Natural killer cell (primary cell): Measurements from ENCODE around the gene SOCS7. TPM values are rescaled to one million over a fixed set of nuclear protein-coding genes. Genes with fewer than 3 reads are reported as not detected.

ENCODE experiments used
- ATAC-seq, 3 donors: fragments of 150-1000 bp in 2 of 3; fragments of 200-7000 bp in 1 of 3; cut with Tn5 transposase; 1 replicate in 1 of 3; 2 replicates in 2 of 3; pipeline ENCODE4 v1.10.0; 2021; ENCODE audit warnings: mild to moderate bottlenecking in 2 of 3, moderate library complexity in 2 of 3
- DNase-seq, 2 donors: peaks; one replicate each; pipeline versions ENCODE4 v3.0.0 to v3.0.0-alpha.2; 2013 to 2021; ENCODE audit warnings: mixed read lengths in 1 of 2
- H3K27ac ChIP-seq: one replicate; pipeline ENCODE4 v1.5.1; 2013; ENCODE audit warnings: mild to moderate bottlenecking, low read length
- H3K27me3 ChIP-seq: one replicate; pipeline ENCODE4 v1.6.1; 2013; ENCODE audit warnings: low read length; ENCODE audit not compliant: control insufficient read depth, insufficient read depth
- H3K36me3 ChIP-seq: one replicate; pipeline ENCODE4 v1.6.1; 2013; ENCODE audit warnings: low read length; ENCODE audit not compliant: control insufficient read depth, insufficient read depth
- H3K4me1 ChIP-seq: one replicate; pipeline ENCODE4 v1.6.1; 2013; ENCODE audit warnings: low read length; ENCODE audit not compliant: control insufficient read depth, insufficient read depth
- H3K4me3 ChIP-seq: one replicate; pipeline ENCODE4 v1.5.1; 2013; ENCODE audit warnings: low read length
- H3K9me3 ChIP-seq: one replicate; pipeline ENCODE4 v1.6.1; 2013; ENCODE audit warnings: low read length; ENCODE audit not compliant: control insufficient read depth, insufficient read depth
- H3K27ac Mint-ChIP-seq, 2 donors: one replicate each; pipeline ENCODE4 v1.8.0; 2022; ENCODE audit warnings: mild to moderate bottlenecking in 2 of 2, mixed read lengths in 2 of 2, moderate library complexity in 1 of 2
- H3K27me3 Mint-ChIP-seq, 2 donors: one replicate each; pipeline ENCODE4 v1.8.0; 2022; ENCODE audit warnings: low read depth in 2 of 2, mixed read lengths in 2 of 2
- H3K36me3 Mint-ChIP-seq: one replicate; pipeline ENCODE4 v1.8.0; 2022; ENCODE audit warnings: mixed read lengths
- H3K4me1 Mint-ChIP-seq, 2 donors: one replicate each; pipeline ENCODE4 v1.8.0; 2022; ENCODE audit warnings: mixed read lengths in 2 of 2
- H3K4me3 Mint-ChIP-seq: one replicate; pipeline ENCODE4 v1.8.0; 2022; ENCODE audit warnings: mild to moderate bottlenecking, moderate library complexity, mixed read lengths
- H3K9me3 Mint-ChIP-seq, 2 donors: one replicate each; pipeline ENCODE4 v1.8.0; 2022; ENCODE audit warnings: mixed read lengths in 2 of 2
- WGBS: methylation state at CpG from one replicate; pipeline ENCODE4 v1.1.7; 2013; ENCODE audit warnings: missing lambda C conversion rate; ENCODE audit not compliant: insufficient coverage; 5-methylcytosine and 5-hydroxymethylcytosine counted together
- intact Hi-C: fragments of 100-400 bp; cut with micrococcal nuclease; formaldehyde crosslinking; loops from one replicate; pipeline ENCODE4 v1.14.2; 2022
- total RNA-seq, 4 donors: library from RNA; stranded (reverse); fragments of 120-200 nt in 1 of 4; gene quantifications; one replicate each; pipeline versions ENCODE4 v1.2.3 to v1.2.4, GENCODE V29; 2013 to 2022
- TF ChIP-seq, protein P1 (sequence below): fragments of 200-600 bp; IDR thresholded peaks from one replicate; pipeline ENCODE4 v1.8.0; 2022; ENCODE audit warnings: antibody characterized with exemption

The SOCS7 gene
- total RNA-seq, 3 donors from 2014 or later (not counting 1 experiment from before 2014, with no cell fraction given) = 13.6 to 31.8 (median 21.2) TPM

DNA sequence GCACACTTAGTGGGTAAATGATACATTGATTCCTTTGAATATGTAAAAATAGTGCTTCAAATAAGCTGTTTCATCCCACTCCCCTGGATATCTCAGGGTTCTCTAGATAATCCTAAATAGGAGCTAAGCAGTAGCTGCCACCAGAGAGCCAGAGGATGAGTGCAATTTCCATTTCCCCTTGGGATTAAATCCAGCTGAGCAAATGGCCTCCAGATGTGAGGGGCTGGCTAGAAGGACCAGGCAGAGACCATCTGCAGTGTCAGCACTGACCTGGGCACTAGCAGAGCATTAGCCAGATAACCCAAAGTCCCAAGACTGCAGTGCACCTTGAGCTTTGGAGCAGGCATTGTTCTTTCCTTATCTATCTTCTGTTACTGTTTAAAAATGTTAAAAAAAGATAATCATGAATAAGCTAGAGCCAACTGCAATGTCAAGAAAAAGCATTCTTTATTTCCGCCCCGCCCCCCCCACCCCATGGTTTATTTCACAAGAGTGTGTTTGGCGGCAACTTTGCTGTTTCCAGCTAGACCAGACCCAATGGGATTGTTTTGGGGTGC, 27.4 kb upstream of the SOCS7 start:
- H3K36me3 ChIP-seq = peaks cover 19% of the 10 kb centered on the region
- intact Hi-C loops = no loop called here
- H3K4me1 Mint-ChIP-seq = peaks cover 0 to 5% of the 10 kb centered on the region in 2 donors
- TF ChIP-seq, protein P1, sequence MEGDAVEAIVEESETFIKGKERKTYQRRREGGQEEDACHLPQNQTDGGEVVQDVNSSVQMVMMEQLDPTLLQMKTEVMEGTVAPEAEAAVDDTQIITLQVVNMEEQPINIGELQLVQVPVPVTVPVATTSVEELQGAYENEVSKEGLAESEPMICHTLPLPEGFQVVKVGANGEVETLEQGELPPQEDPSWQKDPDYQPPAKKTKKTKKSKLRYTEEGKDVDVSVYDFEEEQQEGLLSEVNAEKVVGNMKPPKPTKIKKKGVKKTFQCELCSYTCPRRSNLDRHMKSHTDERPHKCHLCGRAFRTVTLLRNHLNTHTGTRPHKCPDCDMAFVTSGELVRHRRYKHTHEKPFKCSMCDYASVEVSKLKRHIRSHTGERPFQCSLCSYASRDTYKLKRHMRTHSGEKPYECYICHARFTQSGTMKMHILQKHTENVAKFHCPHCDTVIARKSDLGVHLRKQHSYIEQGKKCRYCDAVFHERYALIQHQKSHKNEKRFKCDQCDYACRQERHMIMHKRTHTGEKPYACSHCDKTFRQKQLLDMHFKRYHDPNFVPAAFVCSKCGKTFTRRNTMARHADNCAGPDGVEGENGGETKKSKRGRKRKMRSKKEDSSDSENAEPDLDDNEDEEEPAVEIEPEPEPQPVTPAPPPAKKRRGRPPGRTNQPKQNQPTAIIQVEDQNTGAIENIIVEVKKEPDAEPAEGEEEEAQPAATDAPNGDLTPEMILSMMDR = no peak
- WGBS = 67% methylated on average over 1 of the region's 3 CpGs
- ATAC-seq (no peak), DNase-seq (no peak)
- H3K36me3 Mint-ChIP-seq = no peaks in the 10 kb centered on the region
- no peaks in the 10 kb centered on the region for H3K9me3 ChIP-seq
- H3K27ac ChIP-seq = no peak overlapping the region
- no peak overlapping the region for H3K27ac Mint-ChIP-seq
- peaks cover 0 to 3% of the 10 kb centered on the region in 2 donors for H3K27me3 Mint-ChIP-seq
- no peaks in the 10 kb centered on the region for H3K9me3 Mint-ChIP-seq
- no peaks in the 10 kb centered on the region for H3K4me1 ChIP-seq
- H3K27me3 ChIP-seq = no peaks in the 10 kb centered on the region
- H3K4me3 ChIP-seq = no peak overlapping the region
- H3K4me3 Mint-ChIP-seq = no peak overlapping the region

DNA sequence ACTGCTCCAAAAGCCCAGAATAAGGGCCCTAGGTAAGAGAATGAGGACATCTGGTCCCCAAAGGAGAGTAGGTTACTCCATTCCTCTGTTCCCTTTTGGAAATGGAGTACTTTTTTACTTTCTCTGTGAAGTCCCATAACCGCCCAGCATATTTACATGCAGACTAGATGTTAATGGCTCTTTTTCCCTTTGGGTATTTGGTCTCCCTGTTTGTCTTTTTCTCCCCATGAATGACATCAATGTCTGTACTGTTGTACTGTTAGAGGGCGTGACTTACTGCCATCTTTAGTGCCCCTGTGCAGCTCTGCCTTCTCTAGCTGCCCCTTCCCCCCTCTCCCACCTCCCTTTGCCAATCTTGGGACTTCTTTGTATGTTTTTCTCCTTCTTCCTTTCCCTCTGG, 26.9 kb upstream of the SOCS7 start:
- 90% methylated on average over 2 of the region's 2 CpGs for WGBS
- H3K27me3 ChIP-seq = no peaks in the 10 kb centered on the region
- peaks cover 0 to 8% of the 10 kb centered on the region in 2 donors for H3K27me3 Mint-ChIP-seq
- no peak overlapping the region for H3K4me3 Mint-ChIP-seq
- no peaks in the 10 kb centered on the region for H3K9me3 Mint-ChIP-seq
- ATAC-seq = no peak
- no peak overlapping the region for H3K27ac ChIP-seq
- intact Hi-C loops = no loop called here
- H3K36me3 Mint-ChIP-seq = no peaks in the 10 kb centered on the region
- DNase-seq = no peak
- peaks cover 19% of the 10 kb centered on the region for H3K36me3 ChIP-seq
- no peak overlapping the region for H3K27ac Mint-ChIP-seq
- no peak overlapping the region for H3K4me3 ChIP-seq
- no peaks in the 10 kb centered on the region for H3K9me3 ChIP-seq
- H3K4me1 Mint-ChIP-seq = peaks cover 0 to 5% of the 10 kb centered on the region in 2 donors
- TF ChIP-seq, protein P1 = no peak
- no peaks in the 10 kb centered on the region for H3K4me1 ChIP-seq

DNA sequence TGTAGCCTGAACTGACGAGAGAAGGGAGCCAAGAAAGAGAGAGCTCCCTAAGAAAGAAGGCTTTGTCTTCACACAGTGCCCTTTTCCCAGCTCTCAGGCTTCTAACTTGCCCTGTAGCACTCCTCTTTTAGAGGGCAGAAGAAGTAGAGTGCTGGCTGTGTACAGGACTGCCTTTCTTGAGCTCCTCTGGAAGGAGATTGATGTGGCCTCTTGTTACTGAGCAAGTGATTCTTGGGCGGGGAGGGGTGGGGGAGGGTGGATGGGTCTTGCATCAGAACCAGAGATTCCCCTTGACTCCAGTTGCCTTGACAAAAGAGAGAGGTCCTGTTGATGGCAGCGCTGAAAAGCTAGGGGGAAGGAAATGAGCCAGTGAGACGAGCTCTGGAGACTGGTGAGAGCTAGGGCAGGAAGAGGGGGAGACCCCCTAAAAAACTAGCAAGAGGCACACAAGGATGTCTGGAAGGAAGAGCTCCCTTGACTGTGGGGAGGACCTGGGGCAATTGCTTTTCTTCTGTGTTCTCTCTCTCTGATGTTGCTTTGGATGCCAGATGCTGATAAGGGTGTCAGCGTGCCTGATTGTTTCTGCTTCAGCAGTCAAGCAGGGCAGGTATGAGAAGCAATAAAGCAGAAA, 26.3 kb upstream of the SOCS7 start:
- H3K27me3 ChIP-seq = no peaks in the 10 kb centered on the region
- H3K9me3 ChIP-seq = no peaks in the 10 kb centered on the region
- Mint-ChIP-seq H3K4me1 (peaks cover 0 to 5% of the 10 kb centered on the region in 2 donors), H3K27ac (no peak overlapping the region), H3K36me3 (no peaks in the 10 kb centered on the region), H3K9me3 (no peaks in the 10 kb centered on the region), H3K4me3 (no peak overlapping the region), H3K27me3 (peaks cover 0 to 10% of the 10 kb centered on the region in 2 donors)
- no peaks in the 10 kb centered on the region for H3K4me1 ChIP-seq
- ATAC-seq (no peak), DNase-seq (no peak)
- no peak overlapping the region for H3K27ac ChIP-seq
- WGBS = 39% methylated on average over 5 of the region's 5 CpGs
- H3K36me3 ChIP-seq = peaks cover 16% of the 10 kb centered on the region
- intact Hi-C loops = no loop called here
- TF ChIP-seq, protein P1 = no peak
- no peak overlapping the region for H3K4me3 ChIP-seq
